HFFc6 (cell line): Measurements from ENCODE around the gene SGCE. TPM values are rescaled to one million over a fixed set of nuclear protein-coding genes. Genes with fewer than 3 reads are reported as not detected.

Experiments used
- DNase-seq: peaks from one replicate; pipeline ENCODE4 v3.0.0-alpha.2; 2018
- H3K27ac Mint-ChIP-seq: 2 replicates; pipeline ENCODE4 v1.8.0; 2020; ENCODE audit warnings: mild to moderate bottlenecking, mixed read lengths
- H3K27me3 Mint-ChIP-seq: 2 replicates; pipeline ENCODE4 v1.8.0; 2021; ENCODE audit warnings: mild to moderate bottlenecking, moderate library complexity, mixed read lengths; ENCODE audit not compliant: insufficient read depth
- H3K36me3 Mint-ChIP-seq: 2 replicates; pipeline ENCODE4 v1.8.0; 2021; ENCODE audit warnings: low read depth, mixed read lengths
- H3K4me1 Mint-ChIP-seq: 2 replicates; pipeline ENCODE4 v1.8.0; 2020; ENCODE audit warnings: low read depth, mixed read lengths
- H3K4me3 Mint-ChIP-seq: 2 replicates; pipeline ENCODE4 v1.8.0; 2020; ENCODE audit warnings: mild to moderate bottlenecking, moderate library complexity, mixed read lengths
- H3K9me3 Mint-ChIP-seq: 2 replicates; pipeline ENCODE4 v1.8.0; 2020; ENCODE audit warnings: mild to moderate bottlenecking, mixed read lengths
- total RNA-seq, 6 experiments: library from RNA; stranded (reverse); fragmentation: NEBNext Ultra II Directional; extraction: Animal tissue kit (Norgen Biotek cat#: 25700); gene quantifications; 2 replicates in 1 of 6; 3 replicates in 5 of 6; pipeline ENCODE4 v1.2.3, GENCODE V29; 2021
- TF ChIP-seq, protein P1 (sequence below): fragments of 200-600 bp; sonication (generic); IDR thresholded peaks from 2 replicates; pipeline ENCODE4 v1.5.0; 2021; ENCODE audit warnings: antibody characterized with exemption, mild to moderate bottlenecking

The SGCE gene
- total RNA-seq, 6 experiments from 2014 or later = 30.2 to 52.7 (median 49.0) TPM

GRCh38 chr7:94579470-94579869 lies 76.5 kb downstream of the SGCE start:
- no peak overlapping the region for H3K4me3 Mint-ChIP-seq
- peaks cover 16% of the 10 kb centered on the region for H3K9me3 Mint-ChIP-seq
- no peak for DNase-seq
- peaks cover 16% of the 10 kb centered on the region for H3K36me3 Mint-ChIP-seq
- H3K27me3 Mint-ChIP-seq = no peaks in the 10 kb centered on the region; the same call in 1 of the 2 replicates
- H3K4me1 Mint-ChIP-seq = peaks cover 17% of the 10 kb centered on the region
- TF ChIP-seq, protein P1, sequence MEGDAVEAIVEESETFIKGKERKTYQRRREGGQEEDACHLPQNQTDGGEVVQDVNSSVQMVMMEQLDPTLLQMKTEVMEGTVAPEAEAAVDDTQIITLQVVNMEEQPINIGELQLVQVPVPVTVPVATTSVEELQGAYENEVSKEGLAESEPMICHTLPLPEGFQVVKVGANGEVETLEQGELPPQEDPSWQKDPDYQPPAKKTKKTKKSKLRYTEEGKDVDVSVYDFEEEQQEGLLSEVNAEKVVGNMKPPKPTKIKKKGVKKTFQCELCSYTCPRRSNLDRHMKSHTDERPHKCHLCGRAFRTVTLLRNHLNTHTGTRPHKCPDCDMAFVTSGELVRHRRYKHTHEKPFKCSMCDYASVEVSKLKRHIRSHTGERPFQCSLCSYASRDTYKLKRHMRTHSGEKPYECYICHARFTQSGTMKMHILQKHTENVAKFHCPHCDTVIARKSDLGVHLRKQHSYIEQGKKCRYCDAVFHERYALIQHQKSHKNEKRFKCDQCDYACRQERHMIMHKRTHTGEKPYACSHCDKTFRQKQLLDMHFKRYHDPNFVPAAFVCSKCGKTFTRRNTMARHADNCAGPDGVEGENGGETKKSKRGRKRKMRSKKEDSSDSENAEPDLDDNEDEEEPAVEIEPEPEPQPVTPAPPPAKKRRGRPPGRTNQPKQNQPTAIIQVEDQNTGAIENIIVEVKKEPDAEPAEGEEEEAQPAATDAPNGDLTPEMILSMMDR = no peak
- H3K27ac Mint-ChIP-seq = no peak overlapping the region

GRCh38 chr7:94578614-94579013 lies 77.3 kb downstream of the SGCE start:
- DNase-seq = no peak

GRCh38 chr7:94577357-94577756 lies 78.6 kb downstream of the SGCE start:
- H3K4me1 Mint-ChIP-seq = peaks cover 17% of the 10 kb centered on the region
- H3K4me3 Mint-ChIP-seq = no peak overlapping the region
- DNase-seq = no peak
- H3K27ac Mint-ChIP-seq = no peak overlapping the region
- peaks cover 2% of the 10 kb centered on the region for H3K27me3 Mint-ChIP-seq
- peaks cover 20% of the 10 kb centered on the region for H3K36me3 Mint-ChIP-seq
- TF ChIP-seq, protein P1 = no peak
- peaks cover 20% of the 10 kb centered on the region for H3K9me3 Mint-ChIP-seq

More at GRCh38 chr7:94578614-94579013, 77.3 kb downstream of the SGCE start:
- TF ChIP-seq, protein P1 = no peak
- H3K9me3 Mint-ChIP-seq = peaks cover 20% of the 10 kb centered on the region
- no peak overlapping the region for H3K4me3 Mint-ChIP-seq
- peaks cover 20% of the 10 kb centered on the region for H3K36me3 Mint-ChIP-seq
- H3K27ac Mint-ChIP-seq = no peak overlapping the region
- H3K4me1 Mint-ChIP-seq = peaks cover 17% of the 10 kb centered on the region
- H3K27me3 Mint-ChIP-seq = no peaks in the 10 kb centered on the region; the same call in 1 of the 2 replicates

DNA sequence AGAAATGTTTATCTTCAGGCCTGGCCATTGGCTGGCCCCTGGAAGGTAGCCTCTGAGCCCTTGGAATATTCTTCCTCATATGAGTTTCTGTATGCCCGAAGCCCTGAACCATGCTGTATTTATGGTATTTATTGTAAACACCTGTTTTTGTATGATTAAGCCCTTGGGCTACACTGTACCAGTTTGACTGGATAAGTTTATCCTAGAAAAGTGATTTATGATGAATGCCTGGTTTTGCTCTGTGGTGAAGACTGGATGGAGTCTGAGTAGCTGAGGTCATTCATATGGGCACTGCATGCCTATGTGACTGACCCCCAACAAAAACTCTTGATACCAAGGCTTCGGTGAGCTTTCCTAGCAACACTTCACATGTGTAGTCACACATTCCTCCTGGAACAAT lies 79.6 kb downstream of the SGCE start:
- peaks cover 4% of the 10 kb centered on the region; the same call in 1 of the 2 replicates for H3K27me3 Mint-ChIP-seq
- H3K4me1 Mint-ChIP-seq = peaks cover 14% of the 10 kb centered on the region
- no peak overlapping the region for H3K27ac Mint-ChIP-seq
- peaks cover 20% of the 10 kb centered on the region for H3K36me3 Mint-ChIP-seq
- TF ChIP-seq, protein P1 = no peak
- no peak overlapping the region for H3K4me3 Mint-ChIP-seq
- H3K9me3 Mint-ChIP-seq = peaks cover 20% of the 10 kb centered on the region
- DNase-seq = no peak

- no peak overlapping the region for H3K27ac Mint-ChIP-seq
- H3K36me3 Mint-ChIP-seq = peaks cover 20% of the 10 kb centered on the region
- DNase-seq = no peak
- TF ChIP-seq, protein P1 = no peak
- peaks cover 4% of the 10 kb centered on the region; the same call in 1 of the 2 replicates for H3K27me3 Mint-ChIP-seq
- peaks cover 20% of the 10 kb centered on the region for H3K9me3 Mint-ChIP-seq
- peaks cover 7% of the 10 kb centered on the region for H3K4me1 Mint-ChIP-seq
- H3K4me3 Mint-ChIP-seq = no peak overlapping the region
Measured at GRCh38 chr7:94575646-94576045, 80.3 kb downstream of the SGCE start.

DNA sequence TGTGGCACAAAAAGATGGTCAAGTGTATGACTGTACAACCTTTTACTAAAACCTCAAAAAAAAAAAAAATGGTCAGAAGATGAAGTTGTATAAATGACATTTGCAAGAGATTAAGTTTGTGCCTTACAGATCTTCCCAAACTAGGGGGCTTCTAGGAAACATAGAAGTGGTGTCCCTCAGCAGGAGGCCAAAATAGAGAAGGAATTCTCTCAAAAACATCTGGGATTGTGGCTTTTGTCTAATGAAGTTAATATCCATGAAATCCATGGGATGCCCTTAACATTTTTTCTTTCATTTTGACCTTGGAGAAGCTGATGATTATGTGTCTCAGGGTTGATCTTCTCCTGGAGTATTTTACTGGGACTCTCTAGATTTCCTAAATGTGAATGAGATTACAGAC lies 84.1 kb downstream of the SGCE start:
- H3K27me3 Mint-ChIP-seq = peaks cover 4% of the 10 kb centered on the region; the same call in 1 of the 2 replicates
- H3K4me1 Mint-ChIP-seq = no peaks in the 10 kb centered on the region
- peaks cover 20% of the 10 kb centered on the region for H3K36me3 Mint-ChIP-seq
- DNase-seq = no peak
- TF ChIP-seq, protein P1 = no peak
- H3K4me3 Mint-ChIP-seq = no peak overlapping the region
- H3K9me3 Mint-ChIP-seq = peaks cover 20% of the 10 kb centered on the region
- no peak overlapping the region for H3K27ac Mint-ChIP-seq
